Measurements from ENCODE around the gene DDX19B. TPM values are rescaled to one million over a fixed set of nuclear protein-coding genes. Genes with fewer than 3 reads are reported as not detected.
"Not testable (repeated sequence)": the region's sequence is repeated elsewhere in the genome, so short reads cannot be mapped to it uniquely, and the experiment has no call there.

The DDX19B gene
- 10 to 100 TPM; 34.0 to 39.3 (median 35.7) TPM for polyA plus RNA-seq (ENCODE audit: insufficient read length in 4 of 4)

GRCh38 chr16:70298988-70299938 lies at the start of gene DDX19B:
Gene DDX19B, plus strand, starts transcription at chr16:70299186. Its CDS starts 112 bp downstream, at chr16:70299298.
- DNase-seq (ENCODE audit: low read depth in 4 of 4, low spot score in 2 of 4), result peak; percentile 52 to 63 (median 58)

GRCh38 chr16:70249697-70250096 lies 49.3 kb upstream of the DDX19B start:
- DNase-seq (ENCODE audit: low read depth in 4 of 4, low spot score in 2 of 4), result not testable (repeated sequence)

GRCh38 chr16:70250748-70251628 lies 48.0 kb upstream of the DDX19B start:
- no peak for DNase-seq (ENCODE audit: low read depth in 4 of 4, low spot score in 2 of 4)

GRCh38 chr16:70251629-70252354 lies 47.2 kb upstream of the DDX19B start, which contains the start of gene EXOSC6:
Gene EXOSC6, minus strand, starts transcription at chr16:70251940. Its CDS starts 40 bp downstream, at chr16:70251900.
- peak; percentile 69 to 86 (median 79) for DNase-seq (ENCODE audit: low read depth in 4 of 4, low spot score in 2 of 4)

- DNase-seq (ENCODE audit: low read depth in 4 of 4, low spot score in 2 of 4), result no peak
These were observed 46.5 kb upstream of the DDX19B start for GRCh38 chr16:70252355-70252988.

- no peak for DNase-seq (ENCODE audit: low read depth in 4 of 4, low spot score in 2 of 4)
These were observed 45.5 kb upstream of the DDX19B start for GRCh38 chr16:70253291-70254106.

GRCh38 chr16:70254180-70254964 lies 44.6 kb upstream of the DDX19B start:
- DNase-seq (ENCODE audit: low read depth in 4 of 4, low spot score in 2 of 4), result no peak

- DNase-seq (ENCODE audit: low read depth in 4 of 4, low spot score in 2 of 4), result no peak
These were observed 44.1 kb upstream of the DDX19B start for GRCh38 chr16:70254965-70255286.

GRCh38 chr16:70255574-70255973 lies 43.4 kb upstream of the DDX19B start:
- DNase-seq (ENCODE audit: low read depth in 4 of 4, low spot score in 2 of 4), result no peak

GRCh38 chr16:70257391-70257790 lies 41.6 kb upstream of the DDX19B start:
- DNase-seq (ENCODE audit: low read depth in 4 of 4, low spot score in 2 of 4), result no peak

GRCh38 chr16:70258065-70258464 lies 40.9 kb upstream of the DDX19B start:
- no peak for DNase-seq (ENCODE audit: low read depth in 4 of 4, low spot score in 2 of 4)

GRCh38 chr16:70258946-70259345 lies 40.0 kb upstream of the DDX19B start:
- DNase-seq (ENCODE audit: low read depth in 4 of 4, low spot score in 2 of 4), result no peak

- not testable (repeated sequence) for DNase-seq (ENCODE audit: low read depth in 4 of 4, low spot score in 2 of 4)
These were observed 39.1 kb upstream of the DDX19B start for GRCh38 chr16:70259903-70260302.

GRCh38 chr16:70267516-70267915 lies 31.5 kb upstream of the DDX19B start:
- no peak for DNase-seq (ENCODE audit: low read depth in 4 of 4, low spot score in 2 of 4)

- not testable (repeated sequence) for DNase-seq (ENCODE audit: low read depth in 4 of 4, low spot score in 2 of 4)
These were observed 31.1 kb upstream of the DDX19B start for GRCh38 chr16:70267922-70268321.

- no peak for DNase-seq (ENCODE audit: low read depth in 4 of 4, low spot score in 2 of 4)
These were observed 29.5 kb upstream of the DDX19B start for GRCh38 chr16:70269471-70269870.

- no peak for DNase-seq (ENCODE audit: low read depth in 4 of 4, low spot score in 2 of 4)
These were observed 28.8 kb upstream of the DDX19B start for GRCh38 chr16:70270176-70270575.

GRCh38 chr16:70271696-70272095 lies 27.3 kb upstream of the DDX19B start:
- DNase-seq (ENCODE audit: low read depth in 4 of 4, low spot score in 2 of 4), result no peak
